NT2/D1 (cell line): ENCODE results near the gene ENOX1.

Source experiments
- SUZ12 ChIP-seq: IDR thresholded peaks from 2 replicates; pipeline ENCODE4 v1.6.1; 2011; ENCODE audit not compliant: insufficient read length, insufficient read depth; ENCODE audit errors: extremely low read depth
- YY1 ChIP-seq: IDR thresholded peaks from 2 replicates; pipeline ENCODE4 v1.6.1; 2011; ENCODE audit not compliant: insufficient read length, insufficient read depth

GRCh38 chr13:43377973-43378372 is 408.8 kb downstream of the ENOX1 start:
- TF ChIP-seq YY1 = no peak
- no peak for TF ChIP-seq SUZ12
